Measurements from ENCODE around the gene PIK3R1.

DNA sequence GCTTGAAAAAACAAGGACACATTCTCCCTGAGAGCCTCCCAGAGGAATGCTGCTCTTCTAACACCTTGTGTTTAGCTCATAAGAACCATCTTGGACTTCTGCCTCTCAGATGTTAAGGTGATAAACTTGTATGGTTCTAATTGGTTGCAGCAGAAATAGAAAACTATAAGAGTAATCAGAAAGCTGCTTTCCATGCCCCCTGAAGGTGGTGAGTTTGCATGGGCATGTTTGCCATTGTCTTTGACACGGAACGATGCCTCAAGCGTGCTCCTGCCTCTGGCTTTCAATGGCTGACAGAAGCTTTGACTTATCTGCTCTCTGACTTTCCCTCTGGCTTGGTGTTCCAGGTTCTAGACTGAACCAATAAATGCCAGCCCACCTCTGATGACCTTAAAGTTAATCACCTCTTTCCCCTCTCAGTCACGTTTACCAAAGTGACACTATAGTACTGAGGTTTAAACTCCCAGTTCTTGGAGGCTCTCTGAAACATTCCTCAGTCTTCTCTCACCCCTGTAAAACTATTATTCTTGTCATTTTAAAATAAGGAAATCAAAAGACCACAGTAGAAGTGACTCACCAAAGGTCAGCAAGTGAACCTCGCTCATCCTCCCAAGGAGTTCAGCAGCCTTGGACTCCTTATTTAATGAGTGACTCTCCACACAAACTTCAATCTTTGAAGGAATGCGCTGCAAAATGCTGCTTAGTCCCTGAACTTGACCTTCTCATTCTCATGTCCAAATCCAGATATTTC lies 103.6 kb downstream of the PIK3R1 start:
- TF ChIP-seq, protein P1, sequence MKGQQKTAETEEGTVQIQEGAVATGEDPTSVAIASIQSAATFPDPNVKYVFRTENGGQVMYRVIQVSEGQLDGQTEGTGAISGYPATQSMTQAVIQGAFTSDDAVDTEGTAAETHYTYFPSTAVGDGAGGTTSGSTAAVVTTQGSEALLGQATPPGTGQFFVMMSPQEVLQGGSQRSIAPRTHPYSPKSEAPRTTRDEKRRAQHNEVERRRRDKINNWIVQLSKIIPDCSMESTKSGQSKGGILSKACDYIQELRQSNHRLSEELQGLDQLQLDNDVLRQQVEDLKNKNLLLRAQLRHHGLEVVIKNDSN (IDR thresholded peaks at IDR 0.05) = no peak
- TF ChIP-seq YY1 (IDR thresholded peaks at IDR 0.05; ENCODE audit: low read depth) (no peak), TCF12 (IDR thresholded peaks at IDR 0.05; ENCODE audit: low read depth) (no peak), EP300 (IDR thresholded peaks at IDR 0.05; ENCODE audit: borderline replicate concordance) (no peak), TEAD4 (IDR thresholded peaks at IDR 0.05) (no peak), RAD21 (IDR thresholded peaks at IDR 0.05; ENCODE audit: low read depth) (no peak), TAF1 (IDR thresholded peaks at IDR 0.05; ENCODE audit: low read depth) (no peak), CREB1 (IDR thresholded peaks at IDR 0.05; ENCODE audit: low read depth) (no peak)
- TF ChIP-seq, protein P2, sequence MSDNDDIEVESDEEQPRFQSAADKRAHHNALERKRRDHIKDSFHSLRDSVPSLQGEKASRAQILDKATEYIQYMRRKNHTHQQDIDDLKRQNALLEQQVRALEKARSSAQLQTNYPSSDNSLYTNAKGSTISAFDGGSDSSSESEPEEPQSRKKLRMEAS (IDR thresholded peaks at IDR 0.05) = no peak
- TF ChIP-seq, protein P3, sequence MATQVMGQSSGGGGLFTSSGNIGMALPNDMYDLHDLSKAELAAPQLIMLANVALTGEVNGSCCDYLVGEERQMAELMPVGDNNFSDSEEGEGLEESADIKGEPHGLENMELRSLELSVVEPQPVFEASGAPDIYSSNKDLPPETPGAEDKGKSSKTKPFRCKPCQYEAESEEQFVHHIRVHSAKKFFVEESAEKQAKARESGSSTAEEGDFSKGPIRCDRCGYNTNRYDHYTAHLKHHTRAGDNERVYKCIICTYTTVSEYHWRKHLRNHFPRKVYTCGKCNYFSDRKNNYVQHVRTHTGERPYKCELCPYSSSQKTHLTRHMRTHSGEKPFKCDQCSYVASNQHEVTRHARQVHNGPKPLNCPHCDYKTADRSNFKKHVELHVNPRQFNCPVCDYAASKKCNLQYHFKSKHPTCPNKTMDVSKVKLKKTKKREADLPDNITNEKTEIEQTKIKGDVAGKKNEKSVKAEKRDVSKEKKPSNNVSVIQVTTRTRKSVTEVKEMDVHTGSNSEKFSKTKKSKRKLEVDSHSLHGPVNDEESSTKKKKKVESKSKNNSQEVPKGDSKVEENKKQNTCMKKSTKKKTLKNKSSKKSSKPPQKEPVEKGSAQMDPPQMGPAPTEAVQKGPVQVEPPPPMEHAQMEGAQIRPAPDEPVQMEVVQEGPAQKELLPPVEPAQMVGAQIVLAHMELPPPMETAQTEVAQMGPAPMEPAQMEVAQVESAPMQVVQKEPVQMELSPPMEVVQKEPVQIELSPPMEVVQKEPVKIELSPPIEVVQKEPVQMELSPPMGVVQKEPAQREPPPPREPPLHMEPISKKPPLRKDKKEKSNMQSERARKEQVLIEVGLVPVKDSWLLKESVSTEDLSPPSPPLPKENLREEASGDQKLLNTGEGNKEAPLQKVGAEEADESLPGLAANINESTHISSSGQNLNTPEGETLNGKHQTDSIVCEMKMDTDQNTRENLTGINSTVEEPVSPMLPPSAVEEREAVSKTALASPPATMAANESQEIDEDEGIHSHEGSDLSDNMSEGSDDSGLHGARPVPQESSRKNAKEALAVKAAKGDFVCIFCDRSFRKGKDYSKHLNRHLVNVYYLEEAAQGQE (IDR thresholded peaks at IDR 0.05; ENCODE audit: low read depth) = no peak
